SU-DHL-6 (cell line): ENCODE measurements around the gene FEM1C.

Experiments
- EZH2phosphoT487 ChIP-seq: fragments of 200-600 bp; sonication (generic), shearing (Covaris generic); conservative IDR thresholded peaks from 2 replicates; pipeline ENCODE4 v1.6.1; 2018; ENCODE audit warnings: mild to moderate bottlenecking, antibody characterized with exemption, low read length, moderate library complexity, mixed read lengths
- TF ChIP-seq, protein P1 (sequence below): fragments of 200-600 bp; sonication (generic); IDR thresholded peaks from one replicate; pipeline ENCODE4 v1.5.1; 2017; ENCODE audit warnings: antibody characterized with exemption, mild to moderate bottlenecking, low read length, moderate library complexity; ENCODE audit not compliant: insufficient read depth, poor library complexity, severe bottlenecking

DNA sequence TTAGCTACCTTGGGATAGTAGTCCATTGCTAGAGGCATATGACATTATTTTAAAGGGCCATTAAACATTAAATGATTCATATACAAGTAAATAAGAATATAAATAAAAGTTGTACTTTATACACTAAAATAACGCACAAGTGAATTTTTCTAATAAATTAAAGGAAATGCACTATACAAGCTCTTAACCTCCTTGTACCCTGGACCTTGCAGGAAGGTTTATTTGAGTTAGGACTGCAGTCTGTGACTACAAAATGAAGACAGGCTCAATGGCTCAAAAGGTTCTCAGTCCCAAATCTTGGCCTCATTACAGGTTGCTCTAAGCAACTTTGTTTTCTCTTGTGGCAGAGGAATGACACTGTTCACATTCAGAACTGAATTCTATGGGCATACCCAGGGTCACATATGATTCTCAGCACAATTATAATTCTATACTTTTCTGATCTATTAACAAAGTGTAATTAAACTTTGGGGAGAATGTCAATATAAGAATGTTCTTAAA, 34.4 kb downstream of the FEM1C start:
- TF ChIP-seq, protein P1, sequence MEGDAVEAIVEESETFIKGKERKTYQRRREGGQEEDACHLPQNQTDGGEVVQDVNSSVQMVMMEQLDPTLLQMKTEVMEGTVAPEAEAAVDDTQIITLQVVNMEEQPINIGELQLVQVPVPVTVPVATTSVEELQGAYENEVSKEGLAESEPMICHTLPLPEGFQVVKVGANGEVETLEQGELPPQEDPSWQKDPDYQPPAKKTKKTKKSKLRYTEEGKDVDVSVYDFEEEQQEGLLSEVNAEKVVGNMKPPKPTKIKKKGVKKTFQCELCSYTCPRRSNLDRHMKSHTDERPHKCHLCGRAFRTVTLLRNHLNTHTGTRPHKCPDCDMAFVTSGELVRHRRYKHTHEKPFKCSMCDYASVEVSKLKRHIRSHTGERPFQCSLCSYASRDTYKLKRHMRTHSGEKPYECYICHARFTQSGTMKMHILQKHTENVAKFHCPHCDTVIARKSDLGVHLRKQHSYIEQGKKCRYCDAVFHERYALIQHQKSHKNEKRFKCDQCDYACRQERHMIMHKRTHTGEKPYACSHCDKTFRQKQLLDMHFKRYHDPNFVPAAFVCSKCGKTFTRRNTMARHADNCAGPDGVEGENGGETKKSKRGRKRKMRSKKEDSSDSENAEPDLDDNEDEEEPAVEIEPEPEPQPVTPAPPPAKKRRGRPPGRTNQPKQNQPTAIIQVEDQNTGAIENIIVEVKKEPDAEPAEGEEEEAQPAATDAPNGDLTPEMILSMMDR = no peak
- no peak for TF ChIP-seq EZH2phosphoT487
